ENCODE measurements around the gene ADAMTSL1.

Gene ADAMTSL1

DNA sequence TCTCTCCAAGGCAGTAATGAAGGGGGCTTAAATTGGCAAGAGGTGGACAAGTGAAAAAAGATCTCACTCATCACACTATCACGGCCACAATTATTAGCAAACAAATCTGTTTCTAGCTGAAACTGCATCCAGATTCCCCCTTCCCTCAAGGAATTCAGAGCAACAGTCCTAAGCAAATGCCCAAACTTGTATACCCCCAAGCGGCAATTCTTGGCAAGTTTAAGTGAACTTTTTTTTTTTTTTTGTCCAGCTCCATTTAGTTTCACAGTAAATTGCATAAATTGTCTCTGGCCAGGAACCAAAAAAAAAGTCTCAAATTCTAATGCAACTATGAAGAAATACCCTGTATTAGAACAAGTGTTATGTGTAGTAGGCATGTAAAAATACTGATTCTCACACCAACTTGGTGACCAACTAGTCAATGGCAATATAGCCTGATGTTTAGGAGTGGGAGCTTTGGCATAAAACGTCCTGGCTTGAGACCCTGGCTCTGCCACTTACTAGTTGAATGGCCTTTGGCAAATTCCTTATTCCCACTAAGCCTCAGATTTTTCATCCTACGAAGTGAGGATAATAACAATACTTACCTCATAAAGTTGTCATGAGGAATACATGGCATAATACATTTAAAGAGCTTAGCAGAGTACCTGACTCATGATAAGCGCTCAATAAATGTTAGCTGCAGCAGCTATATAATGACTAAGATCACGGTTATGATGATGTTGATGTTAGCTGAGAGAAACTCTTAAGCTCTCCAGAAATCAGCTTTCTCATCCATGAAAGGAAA is 193.2 kb downstream of the ADAMTSL1 start:
- DNase-seq (ENCODE audit: low read depth) = no peak

DNA sequence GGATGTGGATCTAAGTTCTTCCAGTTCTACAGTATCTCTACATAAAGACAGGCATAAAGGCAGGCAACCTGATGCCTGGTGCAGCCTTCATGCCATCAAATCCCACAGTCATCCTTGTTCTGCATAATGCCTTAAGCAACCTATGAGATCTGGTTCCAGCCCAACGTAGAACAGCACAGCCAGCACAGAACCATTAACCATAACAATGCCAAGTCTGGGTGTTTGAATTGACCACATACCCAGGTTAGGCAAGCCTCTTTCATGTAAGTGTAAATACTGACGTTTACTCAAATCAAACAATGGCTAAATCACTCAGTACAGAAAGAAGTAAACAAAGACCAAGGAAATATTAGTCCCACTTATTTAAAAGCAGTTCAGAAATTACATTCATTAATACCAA is 195.0 kb downstream of the ADAMTSL1 start:
- DNase-seq (ENCODE audit: low read depth) = no peak

DNA sequence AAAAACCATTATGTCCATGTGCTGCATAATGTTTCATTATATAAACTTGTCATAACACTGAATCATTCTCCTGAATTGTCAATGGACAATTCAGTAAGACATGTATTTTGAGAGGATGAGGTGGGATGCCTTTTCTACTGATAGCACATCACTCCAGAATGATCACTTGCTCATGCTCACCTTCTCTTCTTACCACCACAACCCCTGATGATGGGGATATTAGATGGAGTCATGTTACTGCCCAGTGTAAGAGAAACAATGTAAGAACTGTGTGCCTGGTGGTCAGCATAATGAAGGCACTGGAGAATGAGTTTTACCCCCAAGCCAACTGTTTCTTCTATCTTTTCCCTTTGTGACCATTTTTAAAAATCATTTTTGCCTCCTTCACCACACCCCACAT is 198.8 kb downstream of the ADAMTSL1 start:
- no peak for DNase-seq (ENCODE audit: low read depth)

DNA sequence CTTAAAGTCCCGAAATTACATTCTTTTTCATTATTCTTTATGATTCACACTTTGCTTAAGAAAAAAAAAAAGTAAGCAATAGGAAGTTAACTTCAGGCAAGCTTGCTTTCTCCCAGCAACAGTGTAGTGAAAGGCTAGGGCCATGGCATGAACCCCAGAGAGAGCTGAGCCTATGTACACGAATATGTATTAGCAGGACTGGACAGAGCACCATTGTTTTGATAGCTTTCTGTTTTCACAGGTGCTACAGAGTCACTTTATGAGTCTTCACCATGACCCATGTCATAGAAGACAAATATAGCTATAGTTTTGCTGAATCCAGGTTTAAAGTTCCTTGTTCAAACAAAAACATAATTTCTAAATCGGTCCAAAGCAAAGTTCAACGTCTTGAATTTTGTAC is 199.2 kb downstream of the ADAMTSL1 start:
- DNase-seq (ENCODE audit: low read depth) = no peak

DNA sequence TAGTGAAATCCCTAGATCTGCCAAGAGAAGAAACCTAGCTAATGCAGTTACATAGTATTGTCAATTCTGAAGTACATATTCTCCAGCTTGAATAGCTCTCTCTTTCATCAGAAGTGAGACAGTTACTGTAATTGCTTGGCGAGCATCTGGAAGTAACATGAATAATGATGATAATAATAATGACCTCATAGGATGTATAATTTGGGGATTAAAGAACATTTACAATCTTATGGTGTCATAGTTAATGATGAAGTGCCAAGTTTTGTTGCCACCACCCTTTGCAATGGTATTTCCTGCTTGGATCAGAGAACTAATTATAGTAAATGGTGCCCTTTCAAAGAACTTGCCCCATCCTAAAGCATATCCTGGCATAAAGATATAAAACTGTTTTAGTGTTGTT is 201.4 kb downstream of the ADAMTSL1 start:
- no peak for DNase-seq (ENCODE audit: low read depth)

DNA sequence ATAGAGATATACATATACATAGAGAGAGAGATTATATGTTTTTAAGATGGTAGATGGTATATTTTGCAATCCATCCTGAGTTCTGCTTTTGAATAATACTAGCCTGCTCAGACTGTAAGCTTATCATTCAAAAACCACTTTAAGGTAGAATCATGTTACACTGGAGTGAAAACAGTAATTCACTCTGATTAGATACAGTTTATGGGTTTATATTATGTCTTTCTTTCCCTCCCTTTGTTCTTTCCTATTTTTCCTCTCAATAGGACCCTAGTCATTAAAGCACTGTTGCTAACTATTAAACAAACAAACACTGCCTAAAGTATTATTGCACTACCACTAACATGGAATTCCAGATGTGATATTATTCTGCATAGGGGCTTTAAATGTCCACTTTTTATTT is 202.0 kb downstream of the ADAMTSL1 start:
- DNase-seq (ENCODE audit: low read depth) = no peak

DNA sequence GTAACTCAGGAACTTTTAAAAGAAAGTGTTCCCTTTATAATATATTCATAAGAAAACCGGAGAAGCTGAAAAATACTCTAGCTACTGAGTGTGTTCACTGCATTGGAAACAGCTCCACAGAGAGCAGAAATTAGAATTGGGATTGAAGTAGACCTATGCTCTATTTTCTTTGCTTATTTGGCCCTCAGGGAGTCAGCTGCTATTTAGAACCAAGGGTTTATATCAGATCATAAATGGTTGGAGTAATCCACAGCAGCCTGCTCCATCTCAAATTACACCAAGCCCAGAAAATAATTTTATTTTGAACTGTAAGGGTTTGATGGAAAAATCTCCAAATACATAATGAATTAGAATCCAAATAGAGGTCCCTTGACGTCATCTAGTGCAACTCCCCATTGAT is 202.6 kb downstream of the ADAMTSL1 start:
- no peak for DNase-seq (ENCODE audit: low read depth)

DNA sequence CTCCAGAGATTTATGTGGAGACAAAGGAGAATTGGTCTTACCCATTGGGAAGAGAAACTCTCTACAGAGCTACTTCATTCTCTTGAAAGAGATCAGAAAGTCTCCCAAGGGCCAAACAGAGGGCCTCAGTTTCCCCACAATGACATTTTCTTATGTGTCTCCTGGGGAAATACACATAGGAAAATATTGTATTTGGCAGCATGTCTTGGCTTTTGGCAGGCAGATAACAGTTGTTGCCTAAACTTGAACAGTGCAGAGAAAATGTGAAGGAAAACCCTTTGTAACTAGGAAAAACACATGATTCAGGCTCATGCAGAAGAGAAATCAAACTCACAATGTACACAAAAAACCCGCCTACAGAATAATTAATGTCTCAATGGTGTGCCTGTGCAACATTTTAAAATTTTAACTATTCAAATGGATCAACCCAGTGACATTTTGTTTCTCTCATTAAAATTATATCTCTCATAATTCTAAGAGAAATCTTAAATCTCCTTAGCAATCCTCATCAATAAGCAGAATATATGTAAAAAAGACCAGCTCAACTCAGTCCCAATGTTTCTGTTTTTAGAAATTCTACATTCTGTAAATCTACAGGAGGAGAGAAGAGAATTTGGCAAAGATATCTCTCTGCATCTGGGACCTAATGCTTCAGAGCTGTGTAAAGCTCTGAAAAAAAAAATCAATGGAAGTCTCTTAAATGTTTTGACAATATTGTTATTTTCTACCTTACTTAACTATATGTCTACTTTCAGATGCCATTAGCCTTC is 205.1 kb downstream of the ADAMTSL1 start:
- DNase-seq (ENCODE audit: low read depth) = no peak

DNA sequence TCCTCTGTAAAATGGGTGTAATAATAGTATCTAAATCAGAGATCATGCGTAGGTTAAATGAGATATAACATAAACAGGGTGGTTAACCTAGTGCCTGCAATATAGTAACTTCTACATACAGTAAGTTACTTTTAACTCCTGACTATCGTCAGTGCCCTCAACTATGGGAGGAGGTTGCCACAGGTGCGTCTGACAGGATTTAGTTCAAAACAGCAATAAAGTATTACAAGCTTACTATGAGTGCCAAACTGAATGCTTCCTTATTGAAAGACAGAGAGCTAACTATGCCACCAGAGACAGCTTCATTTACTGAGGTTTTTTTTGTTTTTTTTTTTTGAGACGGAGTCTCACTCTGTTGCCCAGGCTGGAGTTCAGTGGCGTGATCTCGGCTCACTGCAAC is 209.0 kb downstream of the ADAMTSL1 start:
- DNase-seq (ENCODE audit: low read depth) = no peak

DNA sequence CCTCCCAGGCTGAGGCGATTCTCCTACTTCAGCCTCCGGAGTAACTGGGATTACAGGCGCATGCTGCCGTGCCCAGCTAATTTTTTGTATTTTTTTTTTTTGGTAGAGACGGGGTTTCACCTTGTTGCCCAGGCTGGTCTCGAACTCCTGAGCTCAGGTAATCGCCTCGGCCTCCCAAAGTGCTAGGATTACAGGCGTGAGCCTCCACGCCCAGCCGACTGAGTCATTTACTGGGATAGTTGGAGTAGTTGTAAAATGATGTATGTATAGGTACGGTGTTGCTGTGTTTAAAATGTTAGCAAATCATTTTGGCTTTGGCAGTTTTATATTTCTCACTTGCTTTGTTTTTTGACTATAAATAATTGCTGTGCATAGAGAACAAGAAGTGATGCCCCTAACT is 209.4 kb downstream of the ADAMTSL1 start:
- no peak for DNase-seq (ENCODE audit: low read depth)

DNA sequence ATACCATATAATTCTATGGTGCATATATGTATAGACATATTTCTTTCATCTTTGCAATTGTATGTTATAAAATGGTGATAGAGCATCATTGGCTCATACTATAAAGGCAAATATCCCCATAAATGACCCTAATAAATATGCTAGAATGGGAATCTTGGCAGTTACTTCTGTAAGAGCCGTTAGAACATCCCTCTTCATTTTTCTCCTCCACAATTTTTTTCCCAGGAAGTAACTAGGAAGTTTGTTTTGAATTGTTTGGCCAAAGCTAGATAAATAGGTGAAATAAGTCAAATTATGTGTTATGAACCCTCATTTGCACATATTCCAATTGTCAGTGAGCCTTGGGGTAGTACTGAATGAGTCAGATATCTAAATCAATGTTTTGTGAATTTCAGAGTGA is 209.9 kb downstream of the ADAMTSL1 start:
- no peak for DNase-seq (ENCODE audit: low read depth)

DNA sequence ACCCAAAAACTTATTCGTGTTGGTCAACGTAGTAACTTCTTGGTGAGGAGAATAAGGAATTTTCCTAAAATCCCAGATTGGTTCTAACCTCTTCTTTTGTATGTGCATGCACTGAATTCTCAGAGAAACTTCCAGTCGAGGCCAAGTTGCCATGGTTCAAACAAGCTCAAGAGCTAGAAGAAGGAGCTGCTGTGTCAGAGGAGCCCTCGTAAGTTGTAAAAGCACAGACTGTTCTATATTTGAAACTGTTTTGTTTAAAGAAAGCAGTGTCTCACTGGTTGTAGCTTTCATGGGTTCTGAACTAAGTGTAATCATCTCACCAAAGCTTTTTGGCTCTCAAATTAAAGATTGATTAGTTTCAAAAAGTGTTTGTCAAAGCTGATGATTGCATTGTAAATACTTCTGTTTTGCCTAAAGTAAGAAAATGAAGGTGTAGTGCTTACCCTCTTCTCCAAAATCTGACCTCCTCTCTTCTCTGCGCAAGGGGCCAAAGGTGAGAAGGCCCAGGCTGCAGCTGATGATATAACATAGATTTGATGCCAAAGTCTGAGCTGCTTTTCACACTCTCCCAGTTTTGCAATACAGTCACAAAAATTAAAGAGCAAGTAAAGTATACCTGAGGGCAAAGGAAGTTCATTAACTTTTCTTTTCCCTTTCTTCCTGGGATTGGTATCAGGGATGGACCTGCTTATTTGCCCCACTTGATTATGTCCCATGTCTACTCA is 210.8 kb downstream of the ADAMTSL1 start:
- no peak for DNase-seq (ENCODE audit: low read depth)

DNA sequence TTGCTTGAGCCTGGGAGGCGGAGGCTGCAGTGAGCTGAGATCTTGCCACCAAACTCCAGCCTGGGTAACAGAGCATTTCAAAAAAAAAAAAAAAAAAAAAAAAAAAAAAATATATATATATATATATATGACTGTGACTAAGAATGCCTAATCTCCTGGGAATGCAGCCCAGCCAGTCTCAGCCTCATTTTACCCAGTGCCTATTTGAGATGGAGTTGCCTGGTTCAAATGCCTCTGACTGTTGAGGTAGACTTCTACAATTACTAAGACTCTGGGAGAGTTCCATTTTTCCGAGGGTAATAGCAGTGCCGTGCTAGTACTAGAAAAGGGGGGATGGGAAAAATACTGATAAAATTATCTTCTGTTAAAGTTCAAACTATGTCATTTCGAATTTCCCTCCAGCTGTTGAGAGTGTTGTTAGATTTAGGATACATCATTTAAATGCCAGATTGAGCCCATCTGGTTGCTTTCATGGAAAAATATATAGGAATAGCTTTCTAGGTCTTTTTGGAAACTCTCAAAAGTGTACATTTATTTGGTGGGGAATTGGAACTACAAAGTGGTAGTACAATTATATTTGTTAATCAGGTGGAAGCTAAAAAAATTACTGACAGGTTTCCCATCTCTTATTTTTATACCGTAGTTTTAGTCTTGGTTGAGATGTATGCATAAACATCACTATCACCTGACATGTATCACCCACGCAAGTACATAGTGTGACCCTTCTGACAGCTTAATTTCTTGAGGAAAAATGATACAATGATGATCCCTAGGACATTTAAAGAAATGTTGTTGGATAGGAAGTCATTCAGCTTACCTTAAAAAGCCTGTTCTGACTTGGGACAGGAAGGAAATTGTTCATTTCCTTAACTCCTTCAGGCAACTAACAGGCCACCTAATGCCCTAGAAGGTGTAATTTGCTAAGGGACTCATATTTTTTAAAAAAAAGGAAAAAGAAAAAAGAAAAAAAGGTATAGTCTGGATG is 214.9 kb downstream of the ADAMTSL1 start:
- no peak for DNase-seq (ENCODE audit: low read depth)

DNA sequence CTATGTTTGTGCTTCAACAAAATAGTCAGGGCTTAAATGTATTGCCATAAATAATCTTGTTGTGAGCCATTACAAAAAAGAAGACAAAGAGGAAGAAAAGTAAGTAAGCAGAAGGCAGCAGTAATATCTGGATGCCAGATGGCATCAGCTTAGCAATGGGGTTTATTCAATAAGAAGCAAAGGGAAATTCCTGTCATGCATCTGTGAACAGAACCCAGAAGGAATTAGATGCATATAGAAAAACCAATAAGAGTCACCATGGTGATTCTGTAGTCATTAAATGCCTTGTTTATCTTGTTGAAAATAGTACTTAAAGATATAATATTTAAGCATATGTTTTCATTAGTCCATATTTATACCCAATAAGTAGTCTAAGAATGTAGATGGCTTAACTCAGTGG is 216.0 kb downstream of the ADAMTSL1 start:
- no peak for DNase-seq (ENCODE audit: low read depth)

DNA sequence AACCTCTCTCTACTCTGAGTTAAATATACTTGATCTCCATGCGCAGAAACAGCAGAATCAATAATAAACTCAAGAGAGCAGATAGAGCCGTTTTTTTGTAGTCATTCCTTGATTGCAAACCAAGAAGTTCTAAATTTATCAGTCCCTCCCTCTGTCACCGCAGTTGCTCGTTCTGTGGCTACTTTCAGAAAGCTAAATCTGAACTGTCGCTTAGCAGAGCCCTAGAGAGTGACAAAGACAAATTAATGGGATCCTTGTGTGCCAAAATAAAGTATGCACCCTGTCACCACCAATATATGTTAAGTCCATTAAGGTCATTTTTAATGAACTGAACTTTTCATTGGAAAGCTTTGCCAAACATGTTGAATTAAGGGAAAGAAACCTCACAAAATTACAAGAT is 218.3 kb downstream of the ADAMTSL1 start:
- no peak for DNase-seq (ENCODE audit: low read depth)

DNA sequence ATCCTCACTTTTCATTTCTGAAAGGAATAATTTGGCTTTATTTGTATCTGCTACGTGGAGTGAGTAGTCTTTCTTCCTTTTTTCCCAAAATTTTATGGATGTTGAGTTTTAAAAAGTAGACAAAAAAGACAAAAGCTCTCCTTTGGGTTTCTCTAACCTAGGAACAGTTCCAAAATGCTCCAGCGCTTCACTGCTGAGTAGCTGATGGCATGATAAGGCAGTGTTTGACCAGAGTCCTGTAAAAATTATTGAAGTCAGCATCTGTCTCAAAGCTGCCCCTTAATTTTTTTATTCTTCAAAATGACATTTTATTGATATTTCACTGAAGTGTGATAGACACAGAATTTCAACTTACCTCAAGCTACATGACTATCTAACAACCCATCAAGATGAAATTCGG is 219.0 kb downstream of the ADAMTSL1 start:
- DNase-seq (ENCODE audit: low read depth) = no peak

DNA sequence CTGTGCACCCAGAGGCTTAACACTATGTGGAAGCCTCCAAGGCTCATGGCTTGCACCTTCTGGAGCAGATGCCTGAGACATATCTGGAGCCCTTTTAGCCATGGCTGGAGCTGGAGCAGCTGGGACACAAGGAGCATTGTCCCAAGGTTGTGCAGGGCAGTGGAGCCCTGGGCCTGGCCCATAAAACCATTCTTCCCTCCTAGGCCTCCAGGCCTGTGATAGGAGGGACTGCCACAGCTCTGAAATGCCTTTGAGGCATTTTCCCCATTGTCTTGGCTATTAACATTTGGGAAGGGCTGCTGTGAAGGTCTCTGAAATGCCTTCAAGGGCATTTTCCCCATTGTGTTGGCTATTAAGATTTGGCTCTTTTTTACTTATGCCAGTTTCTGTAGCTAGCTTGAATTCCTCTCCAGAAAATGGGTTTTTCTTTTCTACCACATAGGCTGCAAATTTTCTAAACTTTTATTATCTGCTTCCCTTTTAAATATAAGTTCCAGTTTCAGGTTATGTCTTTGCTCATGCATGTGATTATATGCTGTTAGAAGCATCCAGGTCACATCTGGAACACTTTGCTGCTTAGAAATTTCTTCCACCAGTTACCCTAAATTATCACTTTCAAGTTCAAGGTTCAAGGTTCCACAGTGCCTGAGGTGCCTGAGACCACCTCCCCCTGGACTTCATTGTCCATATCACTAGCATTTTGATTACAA is 221.2 kb downstream of the ADAMTSL1 start:
- DNase-seq (ENCODE audit: low read depth) = no peak

DNA sequence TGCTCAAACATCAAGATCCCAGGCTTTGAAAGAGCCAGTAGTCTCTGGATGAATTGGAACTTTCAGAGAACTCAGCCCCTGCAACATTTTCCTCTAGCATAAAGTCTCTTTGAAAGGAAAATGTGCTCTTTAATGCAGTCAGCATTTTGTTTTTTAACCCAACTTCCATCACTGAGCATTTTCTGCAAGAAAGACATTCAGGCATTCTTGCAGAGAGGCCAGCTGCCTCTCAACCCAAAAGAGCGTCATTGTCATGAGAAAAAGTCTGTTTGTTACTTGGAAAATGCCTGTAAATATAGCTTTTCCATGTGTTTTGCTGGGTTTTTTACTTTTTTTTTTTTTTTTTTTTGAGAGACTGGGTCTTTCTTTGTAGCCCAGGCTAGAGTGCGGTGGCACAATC is 225.0 kb downstream of the ADAMTSL1 start:
- DNase-seq (ENCODE audit: low read depth) = no peak

DNA sequence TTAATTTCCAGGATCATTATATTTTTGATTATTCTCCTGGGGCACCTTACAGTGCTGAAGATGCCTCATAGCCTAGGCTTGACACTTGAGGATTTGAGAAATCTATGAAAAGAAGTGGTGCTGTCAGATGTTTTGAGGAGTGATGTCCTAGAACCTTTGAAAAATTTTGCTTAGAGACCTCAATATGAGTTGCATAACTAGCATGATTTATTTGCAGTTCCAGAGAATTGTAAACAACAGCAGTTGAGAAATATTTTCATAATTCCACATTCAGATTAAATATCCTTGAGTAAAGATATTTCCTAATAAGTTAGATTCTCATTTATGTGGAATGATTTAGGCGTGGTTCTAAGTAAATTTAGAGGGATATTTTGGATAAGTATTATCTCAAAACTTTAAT is 225.8 kb downstream of the ADAMTSL1 start:
- no peak for DNase-seq (ENCODE audit: low read depth)

DNA sequence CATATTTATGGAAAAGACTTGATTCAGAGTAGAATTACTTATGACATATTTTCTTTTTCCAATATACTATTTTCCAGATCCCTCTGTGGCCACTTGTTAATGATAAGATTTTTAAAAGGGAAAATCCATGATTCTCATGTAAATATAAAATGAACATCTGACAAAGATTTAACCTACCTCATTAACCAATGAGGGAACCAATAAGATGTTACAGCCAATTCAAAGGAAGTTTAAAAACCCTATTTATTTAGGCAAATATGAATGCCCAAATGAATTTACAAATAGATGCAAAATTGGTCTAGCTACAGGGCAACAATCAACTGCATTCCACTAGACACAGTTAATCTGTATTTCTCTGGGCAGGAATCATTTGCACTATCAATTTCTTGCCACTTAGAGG is 226.8 kb downstream of the ADAMTSL1 start:
- DNase-seq (ENCODE audit: low read depth) = no peak
